BJ (cell line): ENCODE measurements around the gene UBAC1. TPM values are rescaled to one million over a fixed set of nuclear protein-coding genes. Genes with fewer than 3 reads are reported as not detected.
A peak's percentile ranks its signal among the peaks of the same experiment; 100 is the strongest.

ENCODE experiments used
- CTCF ChIA-PET: fragments of 350-600 bp; formaldehyde crosslinking; extraction: SDS; loops from one replicate; lab custom pipeline; 2021; ENCODE audit warnings: antibody characterized with exemption, inconsistent platforms; lab: Yijun Ruan, JAX
- POLR2A ChIA-PET: fragments of 300-600 bp; sonication (Branson Sonifier 250); formaldehyde crosslinking; extraction: SDS; loops from one replicate; lab custom pipeline; 2021; ENCODE audit warnings: antibody characterized with exemption; lab: Charles Lee
- DNase-seq: peaks from one replicate; pipeline ENCODE4 v3.0.0-alpha.2; 2011; ENCODE audit warnings: low read depth
- H3K27me3 ChIP-seq: 2 replicates; pipeline ENCODE4 v1.6.0; 2011; ENCODE audit warnings: low read length; ENCODE audit not compliant: control insufficient read depth, insufficient read depth
- H3K36me3 ChIP-seq: 2 replicates; pipeline ENCODE4 v1.5.1; 2011; ENCODE audit warnings: low read length; ENCODE audit not compliant: control insufficient read depth, insufficient read depth
- H3K4me3 ChIP-seq: 2 replicates; pipeline ENCODE4 v1.5.1; 2011; ENCODE audit warnings: low read depth, mild to moderate bottlenecking, control low read depth, low read length
- CTCF ChIP-seq: IDR thresholded peaks from 2 replicates; pipeline ENCODE4 v1.5.1; 2011; ENCODE audit warnings: low read depth, mild to moderate bottlenecking, control low read depth, inconsistent platforms, low read length, moderate library complexity; ENCODE audit not compliant: insufficient read depth
- polyA plus RNA-seq: library from polyadenylated mRNA; depleted of rRNA; stranded (reverse); fragments of >200 nt; gene quantifications from 2 replicates; pipeline ENCODE4 v1.2.3, GENCODE V29; 2011

The UBAC1 gene
- polyA plus RNA-seq, 1 experiment: 50.2 TPM

- CTCF ChIA-PET: interaction anchor here (1.3 kb wide), 1 partner anchor 19 kb away, joined by 3 read pairs; no protein-coding TSS in a partner anchor
- no peaks in the 10 kb centered on the region for H3K27me3 ChIP-seq
Observed at GRCh38 chr9:136007934-136008692, 46.9 kb upstream of the UBAC1 start.

DNA sequence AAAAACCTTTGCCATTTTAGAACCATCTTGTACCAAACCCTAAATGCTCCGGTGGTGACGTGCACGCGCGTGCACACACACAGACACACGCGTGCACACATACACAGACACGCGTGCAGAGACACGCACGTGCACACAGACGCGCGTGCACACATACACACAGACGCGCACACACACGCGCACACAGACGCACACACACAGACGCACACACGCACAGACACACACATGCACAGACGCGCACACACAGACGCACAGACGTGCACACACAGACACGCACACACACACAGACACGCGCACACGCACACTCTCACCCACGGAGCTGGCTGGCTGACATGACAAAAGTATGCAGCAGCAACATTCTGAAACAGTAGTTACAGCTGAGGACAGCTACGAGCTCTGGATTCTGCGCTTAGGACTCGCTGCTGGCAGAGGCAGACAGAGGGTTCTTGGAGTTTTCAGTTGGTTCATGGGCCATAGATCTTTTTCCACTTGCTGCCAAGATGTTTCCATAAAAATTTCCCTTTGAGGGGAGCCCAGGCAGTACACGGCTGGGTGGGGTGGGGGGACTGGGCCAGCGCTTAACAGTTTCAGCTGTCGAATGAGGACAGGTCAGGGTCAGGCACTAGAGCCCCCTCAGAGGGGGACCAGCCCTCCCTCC is 46.2 kb upstream of the UBAC1 start:
- POLR2A ChIA-PET: interaction anchor here (0.7 kb wide), 1 partner anchor 40 kb away, joined by 4 read pairs; no protein-coding TSS in a partner anchor
- no peaks in the 10 kb centered on the region for H3K27me3 ChIP-seq
- H3K36me3 ChIP-seq: peaks cover 12% of the 10 kb centered on the region
- H3K4me3 ChIP-seq: no peak overlapping the region
- DNase-seq: no peak
- CTCF ChIA-PET: interaction anchor here (1.1 to 1.3 kb wide), 2 partner anchors 9 to 18 kb away, joined by 3 read pairs; no protein-coding TSS in a partner anchor
- TF ChIP-seq CTCF: no peak

More at GRCh38 chr9:136007934-136008692, 46.9 kb upstream of the UBAC1 start:
- Histone ChIP-seq H3K36me3 (peaks cover 12% of the 10 kb centered on the region), H3K4me3 (no peak overlapping the region)
- DNase-seq: peak; percentile 17
- no peak for TF ChIP-seq CTCF
- POLR2A ChIA-PET: interaction anchor here (0.7 kb wide), 1 partner anchor 40 kb away, joined by 4 read pairs; no protein-coding TSS in a partner anchor

DNA sequence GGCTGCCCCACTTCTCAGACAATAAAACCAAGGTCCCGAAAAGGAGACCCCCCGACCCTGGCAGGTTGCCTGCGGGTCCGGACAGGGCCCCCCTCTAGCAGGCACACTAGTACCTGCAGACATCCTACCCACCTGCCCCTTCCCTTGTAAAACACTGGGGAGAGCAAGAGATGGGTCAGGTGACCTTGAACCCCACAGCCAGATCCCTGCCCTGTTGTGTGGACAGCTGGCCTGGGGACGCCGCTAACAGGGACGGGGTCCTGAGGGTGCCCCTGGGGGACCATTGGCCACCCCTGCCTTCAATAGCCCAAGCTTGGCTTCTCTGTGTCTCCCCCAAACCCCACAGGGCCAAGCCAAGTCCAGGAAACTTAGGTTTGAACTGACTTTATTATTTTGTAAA is 45.0 kb upstream of the UBAC1 start:
- Histone ChIP-seq H3K27me3 (no peaks in the 10 kb centered on the region), H3K36me3 (peaks cover 10% of the 10 kb centered on the region), H3K4me3 (no peak overlapping the region)
- DNase-seq: no peak
- ChIA-PET CTCF (interaction anchor here (1.1 kb wide), 1 partner anchor 10 kb away, joined by 3 read pairs; no protein-coding TSS in a partner anchor), POLR2A (no interaction called here)
- TF ChIP-seq CTCF: no peak

- Histone ChIP-seq H3K27me3 (no peaks in the 10 kb centered on the region), H3K36me3 (peaks cover 4% of the 10 kb centered on the region), H3K4me3 (no peak overlapping the region)
- ChIA-PET CTCF (no interaction called here), POLR2A (no interaction called here)
- DNase-seq: no peak
- TF ChIP-seq CTCF: no peak
Observed at GRCh38 chr9:136004712-136005111, 43.5 kb upstream of the UBAC1 start.

- peaks cover 4% of the 10 kb centered on the region for H3K36me3 ChIP-seq
- H3K27me3 ChIP-seq: no peaks in the 10 kb centered on the region
- no peak for TF ChIP-seq CTCF
- no peak for DNase-seq
- H3K4me3 ChIP-seq: no peak overlapping the region
- ChIA-PET CTCF (no interaction called here), POLR2A (no interaction called here)
Observed at GRCh38 chr9:136004219-136004618, 43.0 kb upstream of the UBAC1 start.
